Activated CD4-positive, alpha-beta T cell treated with anti-CD3 and anti-CD28 coated beads, Interleukin-2, amount 10 ng/mL, durations not matched to agents 24 days and 14 days (primary cell): ENCODE results near the gene CNDP1. TPM values are rescaled to one million over a fixed set of nuclear protein-coding genes. Genes with fewer than 3 reads are reported as not detected.

Source experiments
- DNase-seq: peaks from one replicate; pipeline ENCODE4 v3.0.0; 2022
- H3K27ac Mint-ChIP-seq: one replicate; pipeline ENCODE4 v1.8.0; 2022; ENCODE audit warnings: mild to moderate bottlenecking, mixed read lengths
- H3K27me3 Mint-ChIP-seq: one replicate; pipeline ENCODE4 v1.8.0; 2022; ENCODE audit warnings: mixed read lengths
- H3K36me3 Mint-ChIP-seq: one replicate; pipeline ENCODE4 v1.8.0; 2022; ENCODE audit warnings: low read depth, mild to moderate bottlenecking, mixed read lengths
- H3K4me1 Mint-ChIP-seq: one replicate; pipeline ENCODE4 v1.8.0; 2021; ENCODE audit warnings: mixed read lengths
- H3K4me3 Mint-ChIP-seq: one replicate; pipeline ENCODE4 v1.8.0; 2022; ENCODE audit warnings: mild to moderate bottlenecking, moderate library complexity, mixed read lengths
- H3K9me3 Mint-ChIP-seq: one replicate; pipeline ENCODE4 v1.8.0; 2021; ENCODE audit warnings: mixed read lengths
- intact Hi-C: fragments of 100-400 bp; cut with micrococcal nuclease; formaldehyde crosslinking; loops from one replicate; pipeline ENCODE4 v1.15.1; 2023
- total RNA-seq: library from RNA; stranded (reverse); gene quantifications from 2 replicates; pipeline ENCODE4 v1.2.3, GENCODE V29; 2022

The CNDP1 gene
- total RNA-seq, 1 donor from 2014 or later, result not detected

DNA sequence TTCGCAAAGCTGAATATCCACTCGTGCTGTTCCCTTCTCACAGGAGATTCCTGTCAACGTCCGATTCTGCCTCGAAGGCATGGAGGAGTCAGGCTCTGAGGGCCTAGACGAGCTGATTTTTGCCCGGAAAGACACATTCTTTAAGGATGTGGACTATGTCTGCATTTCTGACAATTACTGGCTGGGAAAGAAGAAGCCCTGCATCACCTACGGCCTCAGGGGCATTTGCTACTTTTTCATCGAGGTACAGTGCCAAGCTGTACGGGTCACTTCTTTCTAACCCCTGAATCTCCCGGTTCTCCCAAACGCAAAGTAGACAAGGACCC lies 23.6 kb upstream of the CNDP1 start:
- no peak for DNase-seq
- H3K4me1 Mint-ChIP-seq, result peaks cover 10% of the 10 kb centered on the region
- H3K9me3 Mint-ChIP-seq, result no peaks in the 10 kb centered on the region
- H3K4me3 Mint-ChIP-seq, result no peak overlapping the region
- intact Hi-C loops, result no loop called here
- H3K27me3 Mint-ChIP-seq, result no peaks in the 10 kb centered on the region
- no peak overlapping the region for H3K27ac Mint-ChIP-seq
- H3K36me3 Mint-ChIP-seq, result peaks cover 67% of the 10 kb centered on the region

GRCh38 chr18:74511823-74512222 lies 22.5 kb upstream of the CNDP1 start:
- Mint-ChIP-seq H3K36me3 (peaks cover 67% of the 10 kb centered on the region), H3K27me3 (no peaks in the 10 kb centered on the region), H3K4me1 (peaks cover 6% of the 10 kb centered on the region), H3K4me3 (no peak overlapping the region), H3K9me3 (no peaks in the 10 kb centered on the region), H3K27ac (no peak overlapping the region)
- DNase-seq, result no peak
- intact Hi-C loops, result no loop called here

GRCh38 chr18:74512321-74513053 lies 21.8 kb upstream of the CNDP1 start:
- peaks cover 64% of the 10 kb centered on the region for H3K36me3 Mint-ChIP-seq

DNA sequence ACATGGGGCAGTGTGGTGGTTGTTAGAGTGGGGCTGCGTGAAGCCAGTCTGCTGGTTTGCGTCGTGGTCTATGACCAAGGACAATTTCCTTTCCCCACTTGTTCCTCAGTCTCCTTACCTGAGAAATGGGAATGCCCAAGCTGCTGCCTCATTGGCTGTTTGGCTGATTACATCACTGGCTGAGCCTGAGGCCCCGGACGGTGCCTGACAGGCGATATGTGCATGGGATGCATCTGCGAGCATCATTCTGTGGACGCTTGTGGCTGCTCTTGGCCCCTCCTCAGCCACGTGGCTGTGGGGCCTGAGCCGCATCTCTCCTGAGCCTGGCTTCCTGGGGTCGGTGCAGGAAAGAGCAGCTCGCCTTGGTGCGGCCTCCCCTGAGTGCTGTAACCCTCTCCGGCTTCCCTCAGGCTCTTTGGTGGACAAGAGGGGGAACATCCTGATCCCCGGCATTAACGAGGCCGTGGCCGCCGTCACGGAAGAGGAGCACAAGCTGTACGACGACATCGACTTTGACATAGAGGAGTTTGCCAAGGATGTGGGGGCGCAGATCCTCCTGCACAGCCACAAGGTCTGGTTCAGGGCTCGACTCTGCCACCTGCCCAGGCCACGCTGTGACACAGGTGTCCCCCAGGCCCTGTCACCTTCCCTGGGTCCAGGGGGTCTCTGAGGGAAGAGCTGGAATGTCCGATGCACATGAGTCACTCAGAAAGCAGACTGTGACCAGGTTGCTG lies 21.0 kb upstream of the CNDP1 start:
- no peak for DNase-seq
- Mint-ChIP-seq H3K36me3 (peaks cover 64% of the 10 kb centered on the region), H3K27me3 (no peaks in the 10 kb centered on the region), H3K4me1 (no peaks in the 10 kb centered on the region), H3K4me3 (no peak overlapping the region), H3K9me3 (no peaks in the 10 kb centered on the region), H3K27ac (no peak overlapping the region)
- intact Hi-C loops, result no loop called here

More at GRCh38 chr18:74512321-74513053, 21.8 kb upstream of the CNDP1 start:
- peaks cover 3% of the 10 kb centered on the region for H3K4me1 Mint-ChIP-seq
- no peaks in the 10 kb centered on the region for H3K9me3 Mint-ChIP-seq
- no peaks in the 10 kb centered on the region for H3K27me3 Mint-ChIP-seq
- intact Hi-C loops, result no loop called here
- no peak overlapping the region for H3K4me3 Mint-ChIP-seq
- no peak overlapping the region for H3K27ac Mint-ChIP-seq
- DNase-seq, result no peak

GRCh38 chr18:74513883-74514205 lies 20.5 kb upstream of the CNDP1 start:
- DNase-seq, result no peak
- Mint-ChIP-seq H3K36me3 (peaks cover 61% of the 10 kb centered on the region), H3K4me1 (no peaks in the 10 kb centered on the region), H3K27me3 (no peaks in the 10 kb centered on the region), H3K4me3 (no peak overlapping the region), H3K27ac (no peak overlapping the region), H3K9me3 (no peaks in the 10 kb centered on the region)
- intact Hi-C loops, result no loop called here

GRCh38 chr18:74514860-74515495 lies 19.3 kb upstream of the CNDP1 start:
- no peaks in the 10 kb centered on the region for H3K27me3 Mint-ChIP-seq
- peaks cover 63% of the 10 kb centered on the region for H3K36me3 Mint-ChIP-seq
- no peaks in the 10 kb centered on the region for H3K4me1 Mint-ChIP-seq
- intact Hi-C loops, result no loop called here
- no peak for DNase-seq
- H3K27ac Mint-ChIP-seq, result no peak overlapping the region
- H3K9me3 Mint-ChIP-seq, result no peaks in the 10 kb centered on the region
- no peak overlapping the region for H3K4me3 Mint-ChIP-seq

DNA sequence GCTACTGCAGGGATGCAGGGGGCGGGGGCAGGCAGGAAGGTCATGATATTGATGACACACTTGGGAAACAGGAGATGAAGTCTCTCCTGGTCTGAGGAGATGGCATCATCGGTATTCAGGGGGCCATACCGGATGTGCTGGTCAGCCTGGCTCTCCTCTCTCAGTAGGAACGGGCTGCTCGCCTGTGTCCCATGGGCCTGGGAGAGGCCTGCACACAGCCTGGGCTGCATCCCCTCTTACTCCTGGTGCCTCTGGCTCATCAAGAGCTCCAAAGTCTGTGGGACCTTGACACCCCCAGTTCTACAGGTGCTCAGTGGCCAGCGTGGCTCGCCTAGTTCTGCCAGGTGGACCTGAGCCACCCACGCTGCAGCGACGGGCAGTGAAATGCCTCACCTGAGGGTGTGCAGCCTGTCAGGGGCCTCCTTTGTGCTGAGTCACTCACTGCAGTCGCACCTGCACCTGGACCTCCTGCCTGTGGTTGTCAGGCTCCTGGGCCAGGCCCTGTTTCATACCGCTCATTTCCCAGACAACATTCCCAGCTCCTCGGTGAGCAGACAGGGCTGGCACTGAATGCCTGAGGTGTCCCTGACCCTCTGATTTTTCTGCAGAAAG lies 18.6 kb upstream of the CNDP1 start:
- no peak overlapping the region for H3K4me3 Mint-ChIP-seq
- DNase-seq, result no peak
- intact Hi-C loops, result no loop called here
- peaks cover 64% of the 10 kb centered on the region for H3K36me3 Mint-ChIP-seq
- no peaks in the 10 kb centered on the region for H3K4me1 Mint-ChIP-seq
- H3K27ac Mint-ChIP-seq, result no peak overlapping the region
- no peaks in the 10 kb centered on the region for H3K27me3 Mint-ChIP-seq
- no peaks in the 10 kb centered on the region for H3K9me3 Mint-ChIP-seq

DNA sequence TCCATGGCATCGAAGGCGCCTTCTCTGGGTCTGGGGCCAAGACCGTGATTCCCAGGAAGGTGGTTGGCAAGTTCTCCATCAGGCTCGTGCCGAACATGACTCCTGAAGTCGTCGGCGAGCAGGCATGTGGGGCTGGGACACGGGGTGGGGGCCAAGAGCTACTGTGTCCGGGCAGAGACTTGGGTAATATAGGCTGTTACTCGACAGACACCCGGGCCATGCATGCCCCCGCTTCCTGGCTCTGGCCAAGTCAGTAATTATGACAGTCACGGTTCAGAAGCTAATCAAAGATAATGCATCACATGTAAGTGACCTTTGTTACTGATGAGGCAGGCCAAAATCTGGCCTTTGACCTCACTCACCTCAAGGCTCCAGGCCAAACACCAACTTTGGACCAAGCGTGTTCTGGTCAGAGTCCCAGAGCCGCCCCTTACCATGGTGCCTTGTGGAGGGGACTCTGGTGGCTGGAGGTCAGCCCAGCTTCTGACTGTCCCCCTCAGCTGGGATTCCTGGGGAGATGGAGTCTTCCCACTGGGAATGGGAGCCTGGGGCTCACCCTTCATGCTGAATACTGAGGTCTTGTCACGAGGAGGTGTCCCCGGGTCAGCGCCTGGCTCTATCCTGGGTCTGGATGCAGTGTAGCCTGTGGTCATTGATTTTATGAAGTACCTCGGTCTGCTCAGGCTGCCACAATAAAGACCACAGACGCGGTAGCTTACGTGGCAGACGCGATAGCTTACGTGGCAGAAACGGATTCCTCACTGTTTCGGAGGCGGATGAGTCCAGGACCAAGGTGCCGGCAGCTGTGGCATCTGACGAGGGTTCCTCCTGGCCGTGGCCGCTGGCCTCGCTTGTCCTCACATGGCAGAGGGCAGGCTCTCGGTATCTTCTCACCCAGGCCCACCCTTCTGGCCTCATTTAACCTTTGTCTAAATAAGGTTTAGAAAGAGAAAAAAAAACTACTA lies 17.7 kb upstream of the CNDP1 start:
- peaks cover 62% of the 10 kb centered on the region for H3K36me3 Mint-ChIP-seq
- H3K27ac Mint-ChIP-seq, result no peak overlapping the region
- no peaks in the 10 kb centered on the region for H3K9me3 Mint-ChIP-seq
- no peak overlapping the region for H3K4me3 Mint-ChIP-seq
- no peaks in the 10 kb centered on the region for H3K4me1 Mint-ChIP-seq
- no peak for DNase-seq
- no peaks in the 10 kb centered on the region for H3K27me3 Mint-ChIP-seq
- intact Hi-C loops, result no loop called here

DNA sequence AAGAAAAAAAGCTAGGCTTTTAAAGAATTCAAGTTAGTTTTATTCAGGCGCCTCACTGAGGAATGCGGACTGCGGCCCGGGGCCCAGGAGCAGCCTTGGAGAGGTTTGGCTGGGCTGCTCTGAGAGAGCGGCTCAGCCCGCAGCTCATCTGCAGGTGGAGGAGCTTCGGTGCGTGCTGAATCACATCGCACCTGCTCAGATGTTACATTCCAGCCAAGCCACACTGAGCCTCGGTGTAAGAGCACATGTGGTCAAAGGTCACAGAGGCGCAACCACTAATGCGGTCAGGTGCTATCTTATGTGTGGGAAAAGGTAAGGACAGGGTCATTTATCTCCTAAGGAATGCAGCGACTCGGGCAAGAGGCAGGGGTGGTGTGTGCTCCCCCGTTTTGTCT lies 17.1 kb upstream of the CNDP1 start:
- no peak overlapping the region for H3K27ac Mint-ChIP-seq
- no peaks in the 10 kb centered on the region for H3K27me3 Mint-ChIP-seq
- no peaks in the 10 kb centered on the region for H3K4me1 Mint-ChIP-seq
- H3K36me3 Mint-ChIP-seq, result peaks cover 61% of the 10 kb centered on the region
- H3K4me3 Mint-ChIP-seq, result no peak overlapping the region
- no peaks in the 10 kb centered on the region for H3K9me3 Mint-ChIP-seq
- intact Hi-C loops, result no loop called here
- DNase-seq, result no peak

- DNase-seq, result no peak
- H3K36me3 Mint-ChIP-seq, result peaks cover 53% of the 10 kb centered on the region
- H3K4me3 Mint-ChIP-seq, result no peak overlapping the region
- intact Hi-C loops, result no loop called here
- no peaks in the 10 kb centered on the region for H3K4me1 Mint-ChIP-seq
- no peaks in the 10 kb centered on the region for H3K9me3 Mint-ChIP-seq
- no peak overlapping the region for H3K27ac Mint-ChIP-seq
- no peaks in the 10 kb centered on the region for H3K27me3 Mint-ChIP-seq
Observed at GRCh38 chr18:74518456-74519295, 15.6 kb upstream of the CNDP1 start.

- no peak for DNase-seq
- H3K4me3 Mint-ChIP-seq, result no peak overlapping the region
- peaks cover 4% of the 10 kb centered on the region for H3K4me1 Mint-ChIP-seq
- H3K36me3 Mint-ChIP-seq, result peaks cover 52% of the 10 kb centered on the region
- H3K27me3 Mint-ChIP-seq, result no peaks in the 10 kb centered on the region
- no peaks in the 10 kb centered on the region for H3K9me3 Mint-ChIP-seq
- intact Hi-C loops, result no loop called here
- peak overlapping the region; percentile 48 for H3K27ac Mint-ChIP-seq
Observed at GRCh38 chr18:74519320-74520095, 14.8 kb upstream of the CNDP1 start.

DNA sequence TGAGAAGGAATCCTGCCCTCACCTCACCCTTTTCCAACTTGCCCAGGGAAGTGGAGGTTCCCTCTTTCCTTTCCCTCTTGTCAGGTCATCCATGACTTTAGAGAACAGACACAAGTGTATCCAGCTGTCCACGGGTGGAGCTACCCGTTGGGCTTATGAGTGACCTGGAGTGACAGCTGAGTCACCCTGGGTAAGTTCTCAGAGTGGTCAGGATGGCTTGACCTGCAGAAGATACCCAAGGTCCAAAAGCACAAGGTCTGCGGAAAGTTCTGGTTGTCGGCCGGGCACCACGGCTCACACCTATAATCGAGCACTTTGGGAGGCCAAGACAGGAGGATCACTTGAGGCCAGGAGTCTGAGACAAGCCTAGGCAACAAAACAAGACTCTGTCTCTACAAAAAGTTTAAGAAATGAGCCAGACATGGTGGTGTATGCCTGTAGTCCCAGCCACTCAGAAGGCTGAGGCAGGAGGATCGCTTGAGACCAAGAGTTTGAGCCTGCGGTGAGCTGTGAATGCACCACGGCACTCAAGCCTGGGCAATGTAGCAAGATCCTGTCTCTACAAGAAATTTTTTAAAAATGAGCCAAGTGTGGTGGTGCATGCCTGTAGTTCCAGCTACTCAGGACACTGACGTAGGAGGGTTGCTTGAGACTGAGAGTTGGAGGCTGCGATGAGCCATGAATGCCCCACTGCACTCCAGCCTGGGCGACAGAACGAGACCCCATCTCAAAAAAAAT lies 14.0 kb upstream of the CNDP1 start:
- Mint-ChIP-seq H3K4me3 (no peak overlapping the region), H3K4me1 (peaks cover 4% of the 10 kb centered on the region), H3K27ac (no peak overlapping the region), H3K9me3 (no peaks in the 10 kb centered on the region), H3K36me3 (peaks cover 45% of the 10 kb centered on the region), H3K27me3 (no peaks in the 10 kb centered on the region)
- intact Hi-C loops, result no loop called here
- no peak for DNase-seq
